Activated CD8-positive, alpha-beta T cell treated with anti-CD3 and anti-CD28 coated beads for 36 hours (primary cell): ENCODE measurements around the gene MYCBP. TPM values are rescaled to one million over a fixed set of nuclear protein-coding genes. Genes with fewer than 3 reads are reported as not detected.
A peak's percentile ranks its signal among the peaks of the same experiment; 100 is the strongest.

Experiments
- ATAC-seq: fragments of 200-7000 bp; cut with Tn5 transposase; one replicate; pipeline ENCODE4 v1.10.0; 2021; ENCODE audit warnings: mild to moderate bottlenecking, moderate library complexity
- CTCF ChIA-PET: fragments of 350-600 bp; sonication (Branson Sonifier 250); formaldehyde crosslinking; loops from one replicate; lab custom pipeline; 2021; ENCODE audit warnings: antibody characterized with exemption; lab: Charles Lee
- POLR2A ChIA-PET: fragments of 350-600 bp; sonication (Branson Sonifier 250); formaldehyde crosslinking; loops from one replicate; lab custom pipeline; 2021; ENCODE audit warnings: antibody characterized with exemption; lab: Charles Lee
- DNase-seq: peaks from one replicate; pipeline ENCODE4 v3.0.0-alpha.2; 2020
- H3K27ac Mint-ChIP-seq: one replicate; pipeline ENCODE4 v1.8.0; 2021; ENCODE audit warnings: mild to moderate bottlenecking, mixed read lengths
- H3K27me3 Mint-ChIP-seq: one replicate; pipeline ENCODE4 v1.8.0; 2021; ENCODE audit warnings: mixed read lengths
- H3K36me3 Mint-ChIP-seq: one replicate; pipeline ENCODE4 v1.8.0; 2021; ENCODE audit warnings: low read depth, mixed read lengths
- H3K4me1 Mint-ChIP-seq: one replicate; pipeline ENCODE4 v1.8.0; 2021; ENCODE audit warnings: low read depth, mixed read lengths
- H3K4me3 Mint-ChIP-seq: one replicate; pipeline ENCODE4 v1.8.0; 2021; ENCODE audit warnings: mild to moderate bottlenecking, moderate library complexity, mixed read lengths
- H3K9me3 Mint-ChIP-seq: one replicate; pipeline ENCODE4 v1.8.0; 2021; ENCODE audit warnings: mixed read lengths
- CTCF ChIP-seq: fragments of 200-600 bp; IDR thresholded peaks from one replicate; pipeline ENCODE4 v1.8.0; 2022; ENCODE audit warnings: antibody characterized with exemption, mild to moderate bottlenecking
- intact Hi-C: fragments of 100-400 bp; cut with micrococcal nuclease; formaldehyde crosslinking; loops from one replicate; pipeline ENCODE4 v1.10.0; 2022
- total RNA-seq, 2 experiments: library from RNA; stranded (reverse); gene quantifications; one replicate each; pipeline ENCODE4 v1.2.3, GENCODE V29; 2021

MYCBP gene
- total RNA-seq, 2 experiments from 2014 or later = 45.6 to 46.4 TPM

- ChIA-PET POLR2A (no interaction called here), CTCF (no interaction called here)
- Mint-ChIP-seq H3K4me1 (no peaks in the 10 kb centered on the region), H3K36me3 (no peaks in the 10 kb centered on the region), H3K4me3 (no peak overlapping the region), H3K27ac (no peak overlapping the region), H3K9me3 (no peaks in the 10 kb centered on the region), H3K27me3 (no peaks in the 10 kb centered on the region)
- ATAC-seq (no peak), DNase-seq (no peak)
- intact Hi-C loops = no loop called here
- TF ChIP-seq CTCF = no peak
Observed at GRCh38 chr1:38899560-38899959, 26.4 kb upstream of the MYCBP start.

- no peak for ATAC-seq
- no peak for DNase-seq
- H3K36me3 Mint-ChIP-seq = no peaks in the 10 kb centered on the region
- ChIA-PET POLR2A (no interaction called here), CTCF (no interaction called here)
- H3K27me3 Mint-ChIP-seq = no peaks in the 10 kb centered on the region
- no peak for TF ChIP-seq CTCF
- intact Hi-C loops = no loop called here
- no peak overlapping the region for H3K4me3 Mint-ChIP-seq
- H3K9me3 Mint-ChIP-seq = no peaks in the 10 kb centered on the region
- H3K4me1 Mint-ChIP-seq = no peaks in the 10 kb centered on the region
- H3K27ac Mint-ChIP-seq = no peak overlapping the region
Observed at GRCh38 chr1:38898653-38899230, 25.6 kb upstream of the MYCBP start.

- H3K27ac Mint-ChIP-seq = no peak overlapping the region
- intact Hi-C loops = no loop called here
- ChIA-PET POLR2A (no interaction called here), CTCF (interaction anchor here (0.6 kb wide), 1 partner anchor 22 kb away, joined by 3 read pairs; no protein-coding TSS in a partner anchor)
- H3K4me1 Mint-ChIP-seq = no peaks in the 10 kb centered on the region
- no peak for ATAC-seq
- DNase-seq = no peak
- TF ChIP-seq CTCF = no peak
- H3K9me3 Mint-ChIP-seq = no peaks in the 10 kb centered on the region
- no peaks in the 10 kb centered on the region for H3K36me3 Mint-ChIP-seq
- H3K27me3 Mint-ChIP-seq = no peaks in the 10 kb centered on the region
- H3K4me3 Mint-ChIP-seq = no peak overlapping the region
Observed at GRCh38 chr1:38896169-38896568, 23.0 kb upstream of the MYCBP start.

- no peaks in the 10 kb centered on the region for H3K9me3 Mint-ChIP-seq
- no peaks in the 10 kb centered on the region for H3K27me3 Mint-ChIP-seq
- ChIA-PET POLR2A (no interaction called here), CTCF (interaction anchor here (1.3 to 1.4 kb wide), 2 partner anchors 60 to 199 kb away, joined by 3 to 4 read pairs; no protein-coding TSS in a partner anchor)
- ATAC-seq (no peak), DNase-seq (no peak)
- no peak overlapping the region for H3K27ac Mint-ChIP-seq
- no peaks in the 10 kb centered on the region for H3K4me1 Mint-ChIP-seq
- no peaks in the 10 kb centered on the region for H3K36me3 Mint-ChIP-seq
- intact Hi-C loops = no loop called here
- TF ChIP-seq CTCF = no peak
- no peak overlapping the region for H3K4me3 Mint-ChIP-seq
Observed at GRCh38 chr1:38892976-38893375, 19.8 kb upstream of the MYCBP start.

- no peak for ATAC-seq
- TF ChIP-seq CTCF = no peak
- POLR2A ChIA-PET = interaction anchor here (0.6 kb wide), 1 partner anchor 36 kb away, joined by 3 read pairs; no protein-coding TSS in a partner anchor
- H3K9me3 Mint-ChIP-seq = no peaks in the 10 kb centered on the region
- no peaks in the 10 kb centered on the region for H3K36me3 Mint-ChIP-seq
- H3K4me1 Mint-ChIP-seq = no peaks in the 10 kb centered on the region
- H3K27me3 Mint-ChIP-seq = no peaks in the 10 kb centered on the region
- intact Hi-C loops = no loop called here
- no peak overlapping the region for H3K27ac Mint-ChIP-seq
- peak; percentile 14 for DNase-seq
- H3K4me3 Mint-ChIP-seq = no peak overlapping the region
- CTCF ChIA-PET = interaction anchor here (0.9 kb wide), 1 partner anchor 201 kb away, joined by 3 read pairs; no protein-coding TSS in a partner anchor
Observed at GRCh38 chr1:38891753-38892152, 18.6 kb upstream of the MYCBP start.
